AG04449 (cell line): Measurements from ENCODE around the gene ACOT2.

Experiments used
- CTCF ChIA-PET: fragments of 350-600 bp; formaldehyde crosslinking; extraction: SDS; loops from one replicate; lab custom pipeline; 2021; ENCODE audit warnings: antibody characterized with exemption; lab: Yijun Ruan, JAX
- POLR2A ChIA-PET: fragments of 400-600, 350-600 bp; formaldehyde crosslinking; extraction: SDS; loops from one replicate; lab custom pipeline; 2020; ENCODE audit warnings: antibody characterized with exemption, inconsistent platforms; lab: Yijun Ruan, JAX
- DNase-seq: peaks from one replicate; pipeline ENCODE4 v3.0.0-alpha.2; 2010; ENCODE audit warnings: low read depth, low spot score
- H3K4me3 ChIP-seq: 2 replicates; pipeline ENCODE4 v1.5.1; 2011; ENCODE audit warnings: low read depth, mild to moderate bottlenecking, control low read depth, low read length
- CTCF ChIP-seq: IDR thresholded peaks from one replicate; pipeline ENCODE4 v1.5.1; 2011; ENCODE audit warnings: mild to moderate bottlenecking, moderate library complexity, low read length, control low read depth, inconsistent platforms; ENCODE audit not compliant: insufficient read depth; ENCODE audit errors: missing control alignments

The ACOT2 gene

GRCh38 chr14:73616831-73617230 is 47.8 kb downstream of the ACOT2 start:
- H3K4me3 ChIP-seq = no peak overlapping the region
- no peak for TF ChIP-seq CTCF
- POLR2A ChIA-PET = no interaction called here
- no peak for DNase-seq
- CTCF ChIA-PET = no interaction called here

- no peak for DNase-seq
- H3K4me3 ChIP-seq = no peak overlapping the region
- TF ChIP-seq CTCF = no peak
- ChIA-PET POLR2A (no interaction called here), CTCF (interaction anchor here (1.2 to 2.2 kb wide), 2 partner anchors 15 to 111 kb away, joined by 3 to 15 read pairs; no protein-coding TSS in a partner anchor)
These were observed 50.5 kb downstream of the ACOT2 start for GRCh38 chr14:73619524-73619923.

GRCh38 chr14:73620268-73620667 is 51.3 kb downstream of the ACOT2 start:
- ChIA-PET CTCF (interaction anchor here (2.2 kb wide), 1 partner anchor 14 kb away, joined by 15 read pairs; no protein-coding TSS in a partner anchor), POLR2A (no interaction called here)
- no peak for TF ChIP-seq CTCF
- no peak for DNase-seq
- no peak overlapping the region for H3K4me3 ChIP-seq

GRCh38 chr14:73623504-73624054 is 54.6 kb downstream of the ACOT2 start:
- DNase-seq = no peak
- TF ChIP-seq CTCF = no peak
- POLR2A ChIA-PET = no interaction called here
- no peak overlapping the region for H3K4me3 ChIP-seq
- CTCF ChIA-PET = interaction anchor here (0.6 to 1.7 kb wide), 2 partner anchors 9 to 11 kb away, joined by 3 to 8 read pairs; no protein-coding TSS in a partner anchor
